ENCODE results near the gene TTC24. TPM values are rescaled to one million over a fixed set of nuclear protein-coding genes. Genes with fewer than 3 reads are reported as not detected.

The TTC24 gene
- polyA plus RNA-seq, 1 donor from 2014 or later, result not detected

- no peaks in the 10 kb centered on the region for H3K79me2 ChIP-seq (replicated peaks; ENCODE audit: insufficient read depth, low read length)
- TF ChIP-seq EP300 (conservative IDR thresholded peaks at IDR 0.05; ENCODE audit: poor library complexity, severe bottlenecking) (no peak), SMC3 (conservative IDR thresholded peaks at IDR 0.05; ENCODE audit: poor library complexity) (no peak), POLR2AphosphoS5 (IDR thresholded peaks at IDR 0.05) (no peak), CTCF (IDR thresholded peaks at IDR 0.05; ENCODE audit: poor library complexity, severe bottlenecking) (no peak), REST (IDR thresholded peaks at IDR 0.05; ENCODE audit: borderline replicate concordance) (no peak), EZH2 (IDR thresholded peaks at IDR 0.05; ENCODE audit: borderline replicate concordance, insufficient read depth, low read length, poor library complexity, severe bottlenecking) (no peak), TAF1 (IDR thresholded peaks at IDR 0.05; ENCODE audit: low read depth) (no peak), MXI1 (conservative IDR thresholded peaks at IDR 0.05; ENCODE audit: poor library complexity, severe bottlenecking) (no peak), RAD21 (conservative IDR thresholded peaks at IDR 0.05) (no peak)
- H3F3A ChIP-seq (ENCODE audit: insufficient read depth, low read length, poor library complexity, severe bottlenecking), result no peaks in the 10 kb centered on the region
- peak overlapping the region; percentile 65 for H3K27ac ChIP-seq (ENCODE audit: low read length)
- H3K4me3 ChIP-seq (ENCODE audit: low read length), result peak overlapping the region; percentile 48
- no peak overlapping the region for H3K9ac ChIP-seq (ENCODE audit: low read length)
- H4K20me1 ChIP-seq (ENCODE audit: insufficient read depth), result no peaks in the 10 kb centered on the region
- H3K9me3 ChIP-seq (ENCODE audit: low read length), result no peaks in the 10 kb centered on the region
- H3K4me2 ChIP-seq (ENCODE audit: low read length), result peak overlapping the region; percentile 37
- no peak overlapping the region for H2AFZ ChIP-seq (ENCODE audit: low read depth, low read length)
- H3K27me3 ChIP-seq (ENCODE audit: insufficient read depth, low read depth, low read length), result no peaks in the 10 kb centered on the region
- H3K9me2 ChIP-seq (ENCODE audit: insufficient read depth, low read length), result no peaks in the 10 kb centered on the region
- H3K36me3 ChIP-seq (ENCODE audit: insufficient read depth, low read length), result no peaks in the 10 kb centered on the region
Observed at GRCh38 chr1:156559086-156559796, 20.3 kb upstream of the TTC24 start.

- no peak for TF ChIP-seq SMC3 (conservative IDR thresholded peaks at IDR 0.05; ENCODE audit: poor library complexity)
- TF ChIP-seq EZH2 (IDR thresholded peaks at IDR 0.05; ENCODE audit: borderline replicate concordance, insufficient read depth, low read length, poor library complexity, severe bottlenecking), result no peak
- TF ChIP-seq TAF1 (IDR thresholded peaks at IDR 0.05; ENCODE audit: low read depth), result no peak
- no peak for TF ChIP-seq REST (IDR thresholded peaks at IDR 0.05; ENCODE audit: borderline replicate concordance)
- no peak for TF ChIP-seq RAD21 (conservative IDR thresholded peaks at IDR 0.05)
- TF ChIP-seq POLR2AphosphoS5 (IDR thresholded peaks at IDR 0.05), result no peak
- TF ChIP-seq CTCF (IDR thresholded peaks at IDR 0.05; ENCODE audit: poor library complexity, severe bottlenecking), result no peak
- no peak for TF ChIP-seq MXI1 (conservative IDR thresholded peaks at IDR 0.05; ENCODE audit: poor library complexity, severe bottlenecking)
- no peak for TF ChIP-seq EP300 (conservative IDR thresholded peaks at IDR 0.05; ENCODE audit: poor library complexity, severe bottlenecking)
- Histone ChIP-seq H3F3A (ENCODE audit: insufficient read depth, low read length, poor library complexity, severe bottlenecking) (no peaks in the 10 kb centered on the region), H3K9me3 (ENCODE audit: low read length) (no peaks in the 10 kb centered on the region), H3K27ac (ENCODE audit: low read length) (peak overlapping the region; percentile 65), H3K9ac (ENCODE audit: low read length) (no peak overlapping the region), H4K20me1 (ENCODE audit: insufficient read depth) (no peaks in the 10 kb centered on the region), H3K4me3 (ENCODE audit: low read length) (peak overlapping the region; percentile 48), H3K9me2 (ENCODE audit: insufficient read depth, low read length) (no peaks in the 10 kb centered on the region), H3K79me2 (replicated peaks; ENCODE audit: insufficient read depth, low read length) (no peaks in the 10 kb centered on the region), H3K27me3 (ENCODE audit: insufficient read depth, low read depth, low read length) (no peaks in the 10 kb centered on the region), H2AFZ (ENCODE audit: low read depth, low read length) (no peak overlapping the region), H3K4me2 (ENCODE audit: low read length) (no peak overlapping the region), H3K36me3 (ENCODE audit: insufficient read depth, low read length) (no peaks in the 10 kb centered on the region)
Observed at GRCh38 chr1:156559797-156560385, 19.6 kb upstream of the TTC24 start.

Measured in neural cell (in vitro differentiated cells).